Ovary (tissue), 3 donors: Measurements from ENCODE around the gene HDAC1.
A peak's percentile ranks its signal among the peaks of the same experiment; 100 is the strongest.

Experiments
- EP300 ChIP-seq: sonication (generic); formaldehyde crosslinking; IDR thresholded peaks from one replicate; pipeline ENCODE4 v1.6.1; 2017; ENCODE audit warnings: antibody characterized with exemption
- POLR2A ChIP-seq: fragments of 450-650 bp; IDR thresholded peaks from one replicate; pipeline ENCODE4 v1.6.1; 2017; ENCODE audit warnings: antibody characterized with exemption, mild to moderate bottlenecking, moderate library complexity
- TF ChIP-seq, protein P1 (sequence below), 3 donors: fragments of 450-650 bp in 2 of 3; fragments of 200-600 bp in 1 of 3; IDR thresholded peaks; one replicate each; pipeline versions ENCODE4 v1.5.1 to v1.8.0; 2016 to 2022; ENCODE audit warnings: antibody characterized with exemption in 3 of 3, mild to moderate bottlenecking in 1 of 3
- donor health status: DM: no; HTN: no; CAD: no.

DNA sequence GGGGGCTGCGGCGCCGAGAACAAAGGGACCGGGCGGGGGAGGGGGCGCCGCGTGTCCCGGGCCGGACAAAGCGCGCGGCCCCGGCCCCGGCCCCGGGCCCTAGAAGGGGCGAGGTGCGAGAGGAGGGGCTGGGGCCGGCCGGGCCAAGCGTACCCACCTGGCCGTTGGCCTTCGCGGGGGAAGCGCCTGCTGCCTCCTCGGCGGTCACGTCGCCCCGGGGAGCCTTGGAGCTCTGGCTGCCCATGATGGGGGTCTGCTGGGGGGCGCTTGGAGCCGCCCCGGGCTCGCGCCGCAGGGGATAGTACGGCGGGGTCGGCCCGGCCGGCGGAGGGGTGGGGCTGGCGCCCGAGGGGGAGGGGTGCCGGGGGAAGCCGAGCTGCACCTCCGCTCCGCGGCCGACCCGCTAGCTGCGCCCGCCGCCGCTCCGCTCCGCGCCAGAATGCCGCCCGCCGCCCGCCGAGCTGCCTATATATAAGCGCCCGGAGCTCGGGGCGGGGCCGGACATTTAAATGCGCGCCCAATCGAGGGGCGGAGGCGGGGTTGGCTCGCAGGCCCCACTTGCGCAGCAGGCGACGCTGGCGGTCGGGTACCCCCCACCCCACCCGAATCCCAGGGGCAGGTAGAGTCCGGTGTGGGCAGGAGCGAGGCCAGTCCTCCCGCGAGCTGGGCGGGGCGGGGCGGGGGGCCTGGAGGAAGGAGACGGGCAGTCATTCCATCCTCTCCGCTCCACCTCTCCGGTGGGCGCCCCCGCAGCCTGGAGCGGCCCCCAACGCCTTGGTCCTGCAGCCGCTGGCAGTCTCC, 44.1 kb downstream of the HDAC1 start, which contains the start of gene MARCKSL1:
- TF ChIP-seq, protein P1, sequence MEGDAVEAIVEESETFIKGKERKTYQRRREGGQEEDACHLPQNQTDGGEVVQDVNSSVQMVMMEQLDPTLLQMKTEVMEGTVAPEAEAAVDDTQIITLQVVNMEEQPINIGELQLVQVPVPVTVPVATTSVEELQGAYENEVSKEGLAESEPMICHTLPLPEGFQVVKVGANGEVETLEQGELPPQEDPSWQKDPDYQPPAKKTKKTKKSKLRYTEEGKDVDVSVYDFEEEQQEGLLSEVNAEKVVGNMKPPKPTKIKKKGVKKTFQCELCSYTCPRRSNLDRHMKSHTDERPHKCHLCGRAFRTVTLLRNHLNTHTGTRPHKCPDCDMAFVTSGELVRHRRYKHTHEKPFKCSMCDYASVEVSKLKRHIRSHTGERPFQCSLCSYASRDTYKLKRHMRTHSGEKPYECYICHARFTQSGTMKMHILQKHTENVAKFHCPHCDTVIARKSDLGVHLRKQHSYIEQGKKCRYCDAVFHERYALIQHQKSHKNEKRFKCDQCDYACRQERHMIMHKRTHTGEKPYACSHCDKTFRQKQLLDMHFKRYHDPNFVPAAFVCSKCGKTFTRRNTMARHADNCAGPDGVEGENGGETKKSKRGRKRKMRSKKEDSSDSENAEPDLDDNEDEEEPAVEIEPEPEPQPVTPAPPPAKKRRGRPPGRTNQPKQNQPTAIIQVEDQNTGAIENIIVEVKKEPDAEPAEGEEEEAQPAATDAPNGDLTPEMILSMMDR (IDR thresholded peaks at IDR 0.05): no peak
- TF ChIP-seq EP300 (no peak), POLR2A (peak; percentile 86)
